ENCODE measurements around the gene CDK15.
"Not testable (repeated sequence)": the region's sequence is repeated elsewhere in the genome, so short reads cannot be mapped to it uniquely, and the experiment has no call there.

Gene CDK15

GRCh38 chr2:201790989-201791388, 15.3 kb upstream of the CDK15 start:
- no peaks in the 10 kb centered on the region for H3K9me3 ChIP-seq (replicated peaks; ENCODE audit: low read length)
- H3K4me2 ChIP-seq (ENCODE audit: low read length): no peak overlapping the region
- no peaks in the 10 kb centered on the region for H3K27me3 ChIP-seq (ENCODE audit: control insufficient read depth, insufficient read depth, low read length)
- H3K9ac ChIP-seq (ENCODE audit: low read depth, low read length): no peak overlapping the region
- peaks cover 6% of the 10 kb centered on the region for H3K4me1 ChIP-seq (ENCODE audit: control insufficient read depth, insufficient read depth, low read length)
- H3K4me3 ChIP-seq (ENCODE audit: low read length): no peak overlapping the region
- H3K36me3 ChIP-seq (ENCODE audit: insufficient read depth, low read length): no peaks in the 10 kb centered on the region

DNA sequence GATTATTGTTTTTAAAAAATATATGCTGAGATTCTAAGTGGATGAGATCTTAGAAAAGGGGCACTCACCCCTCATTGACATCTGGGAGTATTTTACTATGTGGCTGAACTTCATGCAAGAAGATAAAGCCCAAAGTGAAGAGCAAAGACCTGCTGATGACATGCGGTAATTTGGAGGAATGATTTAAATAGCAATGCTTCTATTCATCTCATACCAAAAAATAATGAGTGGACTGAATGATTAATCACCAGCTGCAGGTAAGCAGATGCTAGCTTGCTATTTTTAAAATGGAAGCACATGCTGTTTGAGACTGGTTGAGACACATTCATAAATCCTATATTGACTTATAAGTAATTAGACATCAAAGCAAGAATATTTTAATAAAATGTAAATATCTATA, 12.7 kb upstream of the CDK15 start:
- H3K27me3 ChIP-seq (ENCODE audit: control insufficient read depth, insufficient read depth, low read length): no peaks in the 10 kb centered on the region
- no peaks in the 10 kb centered on the region for H3K9me3 ChIP-seq (replicated peaks; ENCODE audit: low read length)
- no peak overlapping the region for H3K4me3 ChIP-seq (ENCODE audit: low read length)
- H3K4me2 ChIP-seq (ENCODE audit: low read length): no peak overlapping the region
- H3K36me3 ChIP-seq (ENCODE audit: insufficient read depth, low read length): no peaks in the 10 kb centered on the region
- H3K4me1 ChIP-seq (ENCODE audit: control insufficient read depth, insufficient read depth, low read length): peaks cover 22% of the 10 kb centered on the region
- H3K9ac ChIP-seq (ENCODE audit: low read depth, low read length): no peak overlapping the region

GRCh38 chr2:201794294-201794693, 12.0 kb upstream of the CDK15 start:
- Histone ChIP-seq H3K9me3 (replicated peaks; ENCODE audit: low read length) (no peaks in the 10 kb centered on the region), H3K4me2 (ENCODE audit: low read length) (no peak overlapping the region), H3K9ac (ENCODE audit: low read depth, low read length) (no peak overlapping the region), H3K36me3 (ENCODE audit: insufficient read depth, low read length) (no peaks in the 10 kb centered on the region), H3K27me3 (ENCODE audit: control insufficient read depth, insufficient read depth, low read length) (no peaks in the 10 kb centered on the region), H3K4me1 (ENCODE audit: control insufficient read depth, insufficient read depth, low read length) (peaks cover 27% of the 10 kb centered on the region), H3K4me3 (ENCODE audit: low read length) (no peak overlapping the region)

DNA sequence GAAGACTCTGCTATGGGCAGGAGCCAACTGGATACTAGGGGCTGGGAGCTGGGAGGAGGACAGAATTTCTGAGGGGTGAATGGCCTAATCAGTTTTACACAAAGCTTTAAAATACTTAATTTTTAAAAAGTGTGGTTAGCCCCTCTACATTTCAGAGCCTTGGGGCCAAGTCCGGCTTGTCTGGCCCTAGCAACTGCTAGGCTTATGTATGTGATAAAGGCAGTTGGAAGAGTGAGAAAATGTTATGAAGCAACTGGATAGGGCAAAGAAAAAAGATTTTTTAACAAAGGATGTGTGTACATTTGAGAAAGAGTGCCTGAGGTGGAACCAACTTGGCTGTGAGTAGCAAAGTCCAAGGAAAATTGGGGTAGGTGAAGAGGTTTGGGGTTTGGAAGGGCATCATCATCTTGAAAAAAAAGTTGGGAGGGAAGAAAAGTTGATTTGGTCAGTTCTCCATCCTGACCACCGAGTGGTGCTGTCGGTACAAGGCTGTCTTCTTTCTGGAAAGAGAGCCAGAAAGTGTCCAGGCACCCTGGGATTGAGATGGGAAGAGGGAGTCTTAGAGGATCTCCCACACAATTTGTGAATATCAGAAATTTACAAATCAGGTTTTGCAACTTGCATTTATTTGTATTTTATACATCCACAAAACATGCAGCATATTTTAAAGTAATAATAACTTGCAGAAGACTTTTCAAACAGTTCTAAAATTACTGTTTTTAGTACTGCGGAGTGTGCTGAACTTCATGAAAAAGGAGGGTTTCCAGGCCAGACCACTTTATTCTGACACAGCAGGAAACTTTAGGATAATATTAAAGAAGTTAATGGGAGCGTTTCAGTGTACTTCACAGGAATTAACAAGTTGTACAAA, 10.5 kb upstream of the CDK15 start:
- Histone ChIP-seq H3K9me3 (replicated peaks; ENCODE audit: low read length) (no peaks in the 10 kb centered on the region), H3K4me2 (ENCODE audit: low read length) (no peak overlapping the region), H3K36me3 (ENCODE audit: insufficient read depth, low read length) (no peaks in the 10 kb centered on the region), H3K9ac (ENCODE audit: low read depth, low read length) (no peak overlapping the region), H3K4me3 (ENCODE audit: low read length) (no peak overlapping the region), H3K4me1 (ENCODE audit: control insufficient read depth, insufficient read depth, low read length) (peaks cover 27% of the 10 kb centered on the region), H3K27me3 (ENCODE audit: control insufficient read depth, insufficient read depth, low read length) (no peaks in the 10 kb centered on the region)

GRCh38 chr2:201796478-201796865, 9.9 kb upstream of the CDK15 start:
- H3K4me1 ChIP-seq (ENCODE audit: control insufficient read depth, insufficient read depth, low read length): peaks cover 27% of the 10 kb centered on the region
- no peak overlapping the region for H3K4me3 ChIP-seq (ENCODE audit: low read length)
- H3K9me3 ChIP-seq (replicated peaks; ENCODE audit: low read length): no peaks in the 10 kb centered on the region
- no peak overlapping the region for H3K4me2 ChIP-seq (ENCODE audit: low read length)
- no peaks in the 10 kb centered on the region for H3K36me3 ChIP-seq (ENCODE audit: insufficient read depth, low read length)
- no peaks in the 10 kb centered on the region for H3K27me3 ChIP-seq (ENCODE audit: control insufficient read depth, insufficient read depth, low read length)
- no peak overlapping the region for H3K9ac ChIP-seq (ENCODE audit: low read depth, low read length)

GRCh38 chr2:201797175-201797840, 9.0 kb upstream of the CDK15 start:
- Histone ChIP-seq H3K27me3 (ENCODE audit: control insufficient read depth, insufficient read depth, low read length) (no peaks in the 10 kb centered on the region), H3K9me3 (replicated peaks; ENCODE audit: low read length) (no peaks in the 10 kb centered on the region), H3K4me3 (ENCODE audit: low read length) (no peak overlapping the region), H3K4me1 (ENCODE audit: control insufficient read depth, insufficient read depth, low read length) (peaks cover 27% of the 10 kb centered on the region), H3K9ac (ENCODE audit: low read depth, low read length) (peak overlapping the region; percentile 62), H3K36me3 (ENCODE audit: insufficient read depth, low read length) (no peaks in the 10 kb centered on the region), H3K4me2 (ENCODE audit: low read length) (peak overlapping the region; percentile 15)

DNA sequence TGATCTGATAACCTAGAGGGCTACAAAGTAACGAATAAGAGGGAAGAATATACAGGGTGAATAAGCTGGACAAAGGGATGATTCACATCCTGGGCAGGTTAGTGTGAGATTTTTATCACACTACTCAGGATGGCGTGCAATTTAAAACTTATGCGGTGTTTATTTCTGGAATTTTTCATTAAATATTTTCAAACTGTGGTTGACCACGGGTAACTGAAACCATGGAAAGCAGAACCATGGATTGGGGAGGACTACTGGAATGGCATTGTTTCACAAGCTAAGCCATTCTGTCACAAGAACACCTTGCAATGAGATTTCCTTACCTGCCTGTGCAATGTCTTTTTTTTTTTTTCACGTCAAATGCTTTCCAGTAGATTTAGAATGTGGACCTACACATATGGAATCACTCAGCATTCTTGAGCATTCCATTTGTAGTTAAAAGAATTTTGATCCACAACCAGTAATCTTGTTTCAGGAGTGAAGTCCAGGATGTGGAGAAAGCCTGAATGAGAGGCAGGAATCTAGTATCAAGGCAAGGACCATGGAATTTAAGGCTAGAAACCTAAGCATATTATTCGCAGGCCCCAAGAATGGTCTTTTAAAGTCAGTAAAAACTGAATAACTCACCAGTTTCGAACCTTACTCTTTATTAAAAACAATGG, 8.0 kb upstream of the CDK15 start:
- Histone ChIP-seq H3K4me2 (ENCODE audit: low read length) (peak overlapping the region; percentile 64), H3K36me3 (ENCODE audit: insufficient read depth, low read length) (no peaks in the 10 kb centered on the region), H3K4me3 (ENCODE audit: low read length) (peak overlapping the region; percentile 6), H3K9ac (ENCODE audit: low read depth, low read length) (peak overlapping the region; percentile 69), H3K4me1 (ENCODE audit: control insufficient read depth, insufficient read depth, low read length) (peaks cover 27% of the 10 kb centered on the region), H3K9me3 (replicated peaks; ENCODE audit: low read length) (no peaks in the 10 kb centered on the region), H3K27me3 (ENCODE audit: control insufficient read depth, insufficient read depth, low read length) (no peaks in the 10 kb centered on the region)

- peak overlapping the region; percentile 64 for H3K4me2 ChIP-seq (ENCODE audit: low read length)
- H3K4me1 ChIP-seq (ENCODE audit: control insufficient read depth, insufficient read depth, low read length): peaks cover 27% of the 10 kb centered on the region
- H3K9ac ChIP-seq (ENCODE audit: low read depth, low read length): peak overlapping the region; percentile 69
These were observed 7.4 kb upstream of the CDK15 start for GRCh38 chr2:201798914-201799285.

GRCh38 chr2:201807452-201807999, 1.2 kb downstream of the CDK15 start:
- Histone ChIP-seq H3K4me1 (ENCODE audit: control insufficient read depth, insufficient read depth, low read length) (peaks cover 23% of the 10 kb centered on the region), H3K4me3 (ENCODE audit: low read length) (peak overlapping the region; percentile 55), H3K9ac (ENCODE audit: low read depth, low read length) (peak overlapping the region; percentile 78), H3K4me2 (ENCODE audit: low read length) (peak overlapping the region; percentile 76), H3K9me3 (replicated peaks; ENCODE audit: low read length) (no peaks in the 10 kb centered on the region), H3K27me3 (ENCODE audit: control insufficient read depth, insufficient read depth, low read length) (no peaks in the 10 kb centered on the region), H3K36me3 (ENCODE audit: insufficient read depth, low read length) (no peaks in the 10 kb centered on the region)

More at GRCh38 chr2:201798914-201799285, 7.4 kb upstream of the CDK15 start:
- H3K4me3 ChIP-seq (ENCODE audit: low read length); H3K27me3 ChIP-seq (ENCODE audit: control insufficient read depth, insufficient read depth, low read length); H3K36me3 ChIP-seq (ENCODE audit: insufficient read depth, low read length); H3K9me3 ChIP-seq (replicated peaks; ENCODE audit: low read length): not testable (repeated sequence)

GRCh38 chr2:201808027-201808426, 1.7 kb downstream of the CDK15 start:
- Histone ChIP-seq H3K4me3 (ENCODE audit: low read length) (peak overlapping the region; percentile 40), H3K4me1 (ENCODE audit: control insufficient read depth, insufficient read depth, low read length) (peaks cover 23% of the 10 kb centered on the region), H3K4me2 (ENCODE audit: low read length) (peak overlapping the region; percentile 76), H3K36me3 (ENCODE audit: insufficient read depth, low read length) (no peaks in the 10 kb centered on the region), H3K27me3 (ENCODE audit: control insufficient read depth, insufficient read depth, low read length) (no peaks in the 10 kb centered on the region), H3K9me3 (replicated peaks; ENCODE audit: low read length) (no peaks in the 10 kb centered on the region), H3K9ac (ENCODE audit: low read depth, low read length) (peak overlapping the region; percentile 78)

DNA sequence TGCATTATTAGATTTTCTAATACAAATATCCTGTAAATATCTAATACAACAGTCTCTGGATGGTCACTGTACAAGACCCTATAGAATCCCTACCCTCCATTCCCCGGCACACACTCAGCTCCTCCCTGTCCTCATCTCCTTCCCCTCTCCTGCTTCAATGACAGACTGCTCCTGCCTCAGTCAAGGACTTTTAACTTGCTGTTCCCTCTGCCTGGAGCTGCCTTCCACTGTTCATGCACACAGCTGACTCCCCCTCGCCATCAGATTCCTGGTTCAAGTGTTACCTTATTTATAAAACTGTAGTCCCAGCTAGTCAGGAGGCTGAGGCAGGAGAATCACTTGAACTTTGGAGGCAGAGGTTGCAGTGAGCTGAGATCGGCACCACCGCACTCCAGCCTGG, 3.3 kb downstream of the CDK15 start:
- no peaks in the 10 kb centered on the region for H3K27me3 ChIP-seq (ENCODE audit: control insufficient read depth, insufficient read depth, low read length)
- H3K4me1 ChIP-seq (ENCODE audit: control insufficient read depth, insufficient read depth, low read length): peaks cover 23% of the 10 kb centered on the region
- no peak overlapping the region for H3K9ac ChIP-seq (ENCODE audit: low read depth, low read length)
- H3K4me2 ChIP-seq (ENCODE audit: low read length): no peak overlapping the region
- no peak overlapping the region for H3K4me3 ChIP-seq (ENCODE audit: low read length)
- H3K36me3 ChIP-seq (ENCODE audit: insufficient read depth, low read length): no peaks in the 10 kb centered on the region
- H3K9me3 ChIP-seq (replicated peaks; ENCODE audit: low read length): no peaks in the 10 kb centered on the region

Data from skeletal muscle satellite cell (primary cell).